Measurements from ENCODE around the gene PEF1.

- TF ChIP-seq CTCF (IDR thresholded peaks at IDR 0.05; ENCODE audit: extremely low read depth in 1 of 2, insufficient read depth in 1 of 2, low read depth in 1 of 2, low read length in 2 of 2), result no peak
- TF ChIP-seq MYC (IDR thresholded peaks at IDR 0.05; ENCODE audit: low read depth, low read length), result no peak
- no peak for TF ChIP-seq EZH2 (IDR thresholded peaks at IDR 0.05; ENCODE audit: borderline replicate concordance, low read depth, low read length, severe bottlenecking)
- TF ChIP-seq POLR2A (IDR thresholded peaks at IDR 0.05; ENCODE audit: low read depth, low read length), result no peak
- TF ChIP-seq POLR2AphosphoS5 (IDR thresholded peaks at IDR 0.05; ENCODE audit: insufficient read depth, low read depth, low read length), result no peak
- no peak for TF ChIP-seq MAX (IDR thresholded peaks at IDR 0.05; ENCODE audit: insufficient read depth, insufficient read length)
- TF ChIP-seq JUN (IDR thresholded peaks at IDR 0.05; ENCODE audit: borderline replicate concordance, insufficient read depth, insufficient read length, low read depth), result no peak
- TF ChIP-seq FOS (IDR thresholded peaks at IDR 0.05; ENCODE audit: borderline replicate concordance, insufficient read depth, low read length), result no peak
Measured at GRCh38 chr1:31690921-31691320, 46.2 kb upstream of the PEF1 start.
